Measurements from ENCODE around the gene FAM111A. TPM values are rescaled to one million over a fixed set of nuclear protein-coding genes. Genes with fewer than 3 reads are reported as not detected.
A peak's percentile ranks its signal among the peaks of the same experiment; 100 is the strongest.

The FAM111A gene
- total and polyA plus RNA-seq, 9 of the 15 experiments (the other 6 are each of a cell fraction or from before 2014, with no cell fraction given) = 14.8 to 30.6 (median 20.1) TPM

DNA sequence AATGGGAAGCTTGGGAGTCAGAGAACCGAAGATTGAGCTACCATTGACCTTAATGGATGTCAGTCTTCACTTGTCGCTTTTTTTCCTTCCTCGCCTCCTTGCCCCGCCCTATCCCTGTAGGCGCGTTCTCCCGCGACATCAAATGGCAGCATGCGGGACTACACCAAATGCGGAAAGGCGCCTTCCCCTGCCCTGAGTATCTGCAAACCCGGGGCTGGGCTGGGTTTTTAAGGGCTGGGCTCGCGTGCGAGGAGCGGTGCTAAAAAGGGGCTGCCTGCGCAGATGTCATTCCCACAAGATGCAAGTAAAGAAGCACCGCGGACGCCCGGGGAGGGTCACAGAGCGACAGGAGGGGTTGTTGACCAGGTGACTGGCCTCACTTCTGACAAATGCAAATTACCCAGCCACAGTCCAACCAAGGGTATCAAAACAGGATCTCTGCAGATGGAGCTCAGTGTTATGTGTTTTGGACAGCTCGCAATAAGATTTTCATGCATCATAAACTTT lies 40.3 kb upstream of the FAM111A start (continued):
- TF ChIP-seq NR1H2 (CRISPR knock-in tag; IDR thresholded peaks at IDR 0.05) (no peak), ZNF583 (CRISPR knock-in tag; IDR thresholded peaks at IDR 0.05) (no peak), CXXC5 (CRISPR knock-in tag; IDR thresholded peaks at IDR 0.05) (0 out of 2 replicates have a peak, but pooled peaks have one; percentile 15), ZEB2 (IDR thresholded peaks at IDR 0.05) (no peak), CREM (IDR thresholded peaks at IDR 0.05; ENCODE audit: low read depth) (0 out of 2 replicates have a peak, but pooled peaks have one; percentile 25), RAD21 (CRISPR knock-in tag; conservative IDR thresholded peaks at IDR 0.05 in 1 of 2, IDR thresholded peaks at IDR 0.05 in 1 of 2) (peak; percentile 24 to 49; a peak in 3 of 4 replicates), SRSF1 (IDR thresholded peaks at IDR 0.05; ENCODE audit: low read depth, low read length) (no peak), NFE2 (IDR thresholded peaks at IDR 0.05; ENCODE audit: low read depth) (no peak), IFI16 (CRISPR knock-in tag; IDR thresholded peaks at IDR 0.05) (no peak), ZNF778 (CRISPR knock-in tag; IDR thresholded peaks at IDR 0.05) (no peak)
- TF ChIP-seq, protein P1, sequence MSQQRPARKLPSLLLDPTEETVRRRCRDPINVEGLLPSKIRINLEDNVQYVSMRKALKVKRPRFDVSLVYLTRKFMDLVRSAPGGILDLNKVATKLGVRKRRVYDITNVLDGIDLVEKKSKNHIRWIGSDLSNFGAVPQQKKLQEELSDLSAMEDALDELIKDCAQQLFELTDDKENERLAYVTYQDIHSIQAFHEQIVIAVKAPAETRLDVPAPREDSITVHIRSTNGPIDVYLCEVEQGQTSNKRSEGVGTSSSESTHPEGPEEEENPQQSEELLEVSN (IDR thresholded peaks at IDR 0.05; ENCODE audit: borderline replicate concordance in 1 of 2, extremely low read depth in 1 of 2, insufficient read depth in 1 of 2, insufficient read length in 1 of 2, low read depth in 1 of 2, low read length in 1 of 2, poor library complexity in 1 of 2, severe bottlenecking in 1 of 2) = peak in 1 of 2 experiments; percentile 55
- TF ChIP-seq, protein P2, sequence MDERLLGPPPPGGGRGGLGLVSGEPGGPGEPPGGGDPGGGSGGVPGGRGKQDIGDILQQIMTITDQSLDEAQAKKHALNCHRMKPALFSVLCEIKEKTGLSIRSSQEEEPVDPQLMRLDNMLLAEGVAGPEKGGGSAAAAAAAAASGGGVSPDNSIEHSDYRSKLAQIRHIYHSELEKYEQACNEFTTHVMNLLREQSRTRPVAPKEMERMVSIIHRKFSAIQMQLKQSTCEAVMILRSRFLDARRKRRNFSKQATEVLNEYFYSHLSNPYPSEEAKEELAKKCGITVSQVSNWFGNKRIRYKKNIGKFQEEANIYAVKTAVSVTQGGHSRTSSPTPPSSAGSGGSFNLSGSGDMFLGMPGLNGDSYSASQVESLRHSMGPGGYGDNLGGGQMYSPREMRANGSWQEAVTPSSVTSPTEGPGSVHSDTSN (CRISPR knock-in tag; IDR thresholded peaks at IDR 0.05; ENCODE audit: low read depth) = no peak
- TF ChIP-seq, protein P2 (tag; conservative IDR thresholded peaks at IDR 0.05; ENCODE audit: low read depth) = peak; percentile 47; the same call in 1 of the 2 replicates
- TF ChIP-seq, protein P3, sequence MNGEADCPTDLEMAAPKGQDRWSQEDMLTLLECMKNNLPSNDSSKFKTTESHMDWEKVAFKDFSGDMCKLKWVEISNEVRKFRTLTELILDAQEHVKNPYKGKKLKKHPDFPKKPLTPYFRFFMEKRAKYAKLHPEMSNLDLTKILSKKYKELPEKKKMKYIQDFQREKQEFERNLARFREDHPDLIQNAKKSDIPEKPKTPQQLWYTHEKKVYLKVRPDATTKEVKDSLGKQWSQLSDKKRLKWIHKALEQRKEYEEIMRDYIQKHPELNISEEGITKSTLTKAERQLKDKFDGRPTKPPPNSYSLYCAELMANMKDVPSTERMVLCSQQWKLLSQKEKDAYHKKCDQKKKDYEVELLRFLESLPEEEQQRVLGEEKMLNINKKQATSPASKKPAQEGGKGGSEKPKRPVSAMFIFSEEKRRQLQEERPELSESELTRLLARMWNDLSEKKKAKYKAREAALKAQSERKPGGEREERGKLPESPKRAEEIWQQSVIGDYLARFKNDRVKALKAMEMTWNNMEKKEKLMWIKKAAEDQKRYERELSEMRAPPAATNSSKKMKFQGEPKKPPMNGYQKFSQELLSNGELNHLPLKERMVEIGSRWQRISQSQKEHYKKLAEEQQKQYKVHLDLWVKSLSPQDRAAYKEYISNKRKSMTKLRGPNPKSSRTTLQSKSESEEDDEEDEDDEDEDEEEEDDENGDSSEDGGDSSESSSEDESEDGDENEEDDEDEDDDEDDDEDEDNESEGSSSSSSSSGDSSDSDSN (IDR thresholded peaks at IDR 0.05; ENCODE audit: borderline replicate concordance in 1 of 2, low read depth in 2 of 2, low read length in 2 of 2) = no peak
